K562 (cell line): ENCODE data around the gene MRPL44.

Experiments used
- CTCF ChIP-seq, 3 experiments: IDR thresholded peaks in 2 of 3; conservative IDR thresholded peaks in 1 of 3; 2 replicates each; pipeline ENCODE4 v1.5.1; 2011 to 2012; ENCODE audit warnings: low read length in 3 of 3, mild to moderate bottlenecking in 3 of 3, control low read depth in 2 of 3, improper control_type of control experiment in 1 of 3, inconsistent platforms in 1 of 3, low read depth in 1 of 3, mixed read lengths in 1 of 3, moderate library complexity in 1 of 3; ENCODE audit not compliant: insufficient read depth in 2 of 3
- TF ChIP-seq, protein P1 (sequence below): conservative IDR thresholded peaks from 2 replicates; pipeline ENCODE4 v1.6.1; 2011; ENCODE audit warnings: low read depth, mild to moderate bottlenecking, low read length; ENCODE audit not compliant: control insufficient read depth

GRCh38 chr2:223995569-223995968 lies 38.3 kb downstream of the MRPL44 start:
- TF ChIP-seq, protein P1, sequence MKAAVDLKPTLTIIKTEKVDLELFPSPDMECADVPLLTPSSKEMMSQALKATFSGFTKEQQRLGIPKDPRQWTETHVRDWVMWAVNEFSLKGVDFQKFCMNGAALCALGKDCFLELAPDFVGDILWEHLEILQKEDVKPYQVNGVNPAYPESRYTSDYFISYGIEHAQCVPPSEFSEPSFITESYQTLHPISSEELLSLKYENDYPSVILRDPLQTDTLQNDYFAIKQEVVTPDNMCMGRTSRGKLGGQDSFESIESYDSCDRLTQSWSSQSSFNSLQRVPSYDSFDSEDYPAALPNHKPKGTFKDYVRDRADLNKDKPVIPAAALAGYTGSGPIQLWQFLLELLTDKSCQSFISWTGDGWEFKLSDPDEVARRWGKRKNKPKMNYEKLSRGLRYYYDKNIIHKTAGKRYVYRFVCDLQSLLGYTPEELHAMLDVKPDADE, result no peak
- no peak for TF ChIP-seq CTCF (IDR thresholded peaks at IDR 0.05 in 2 of 3, conservative IDR thresholded peaks at IDR 0.05 in 1 of 3; ENCODE audit: insufficient read depth in 2 of 3, low read depth in 1 of 3, low read length in 3 of 3)
